ENCODE results near the gene ZNF446.
"Not testable (repeated sequence)": the region's sequence is repeated elsewhere in the genome, so short reads cannot be mapped to it uniquely, and the experiment has no call there.

The ZNF446 gene

DNA sequence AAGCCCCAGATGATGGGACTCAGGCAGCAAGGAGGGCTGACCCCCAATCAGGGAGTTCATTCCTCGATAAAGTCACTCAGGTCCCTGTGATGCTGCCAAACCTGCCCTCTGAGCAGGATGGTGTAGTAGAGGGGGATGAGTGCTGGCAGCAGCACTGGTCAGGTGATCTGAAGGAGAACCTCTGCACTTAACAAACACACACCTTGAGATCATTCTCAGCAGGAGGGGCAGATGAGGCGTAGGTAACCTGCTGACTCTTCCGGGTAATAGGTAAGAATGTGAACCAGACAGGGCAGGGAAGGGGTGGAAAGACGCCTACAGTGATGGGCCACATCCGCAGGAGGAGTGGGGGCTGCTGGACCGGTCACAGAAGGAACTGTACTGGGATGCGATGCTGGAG, 3.2 kb downstream of the ZNF446 start:
- H3K27ac ChIP-seq (ENCODE audit: insufficient read depth, low read length, poor library complexity, severe bottlenecking): no peak overlapping the region
- H3K4me3 ChIP-seq (ENCODE audit: insufficient read depth, low read depth, low read length, poor library complexity, severe bottlenecking): no peak overlapping the region

DNA sequence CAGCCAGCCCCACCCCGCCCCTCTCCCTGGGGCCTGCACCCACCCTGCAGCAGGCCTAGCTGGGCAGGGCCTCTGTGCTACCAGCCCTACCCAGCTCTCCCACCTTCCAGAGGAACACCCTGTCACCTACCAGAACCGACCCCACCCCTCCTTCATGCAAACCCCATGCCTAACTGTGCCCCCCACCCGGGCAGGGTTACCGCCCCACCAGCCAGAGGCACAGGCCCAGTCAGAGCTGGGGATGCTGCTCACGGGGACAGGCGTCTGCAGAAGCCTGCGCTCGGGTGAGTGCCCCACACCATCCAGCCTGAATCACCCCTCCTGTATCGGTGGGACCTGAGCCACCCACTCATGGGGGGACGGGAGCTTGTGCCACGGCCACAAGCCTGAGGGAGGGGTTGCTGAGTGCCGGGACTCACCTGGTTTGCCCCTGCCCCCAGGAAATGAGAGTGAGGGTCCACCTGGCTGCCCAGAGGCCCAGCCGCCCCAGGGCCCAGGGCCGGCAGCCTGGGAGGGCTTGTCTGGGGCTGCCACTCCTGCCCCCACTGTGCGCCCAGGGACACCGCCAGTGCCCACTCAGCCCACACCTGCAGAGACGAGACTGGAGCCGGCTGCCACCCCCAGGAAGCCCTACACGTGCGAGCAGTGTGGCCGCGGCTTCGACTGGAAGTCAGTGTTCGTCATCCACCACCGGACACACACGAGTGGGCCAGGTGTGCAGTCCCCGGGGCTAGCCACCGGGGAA, 3.8 kb downstream of the ZNF446 start:
- no peaks in the 10 kb centered on the region for H3K27me3 ChIP-seq (replicated peaks; ENCODE audit: control insufficient read depth, insufficient read depth, low read length, poor library complexity, severe bottlenecking)

More for the DNA sequence above, 3.2 kb downstream of the ZNF446 start:
- H3K36me3 ChIP-seq (ENCODE audit: control insufficient read depth, insufficient read depth, low read length): no peaks in the 10 kb centered on the region
- no peak for DNase-seq
- H3K9me3 ChIP-seq (ENCODE audit: control insufficient read depth, low read length): no peaks in the 10 kb centered on the region
- no peaks in the 10 kb centered on the region for H3K27me3 ChIP-seq (replicated peaks; ENCODE audit: control insufficient read depth, insufficient read depth, low read length, poor library complexity, severe bottlenecking)
- H3K4me1 ChIP-seq (ENCODE audit: control insufficient read depth, insufficient read depth, low read length, poor library complexity, severe bottlenecking): peaks cover 14% of the 10 kb centered on the region

DNA sequence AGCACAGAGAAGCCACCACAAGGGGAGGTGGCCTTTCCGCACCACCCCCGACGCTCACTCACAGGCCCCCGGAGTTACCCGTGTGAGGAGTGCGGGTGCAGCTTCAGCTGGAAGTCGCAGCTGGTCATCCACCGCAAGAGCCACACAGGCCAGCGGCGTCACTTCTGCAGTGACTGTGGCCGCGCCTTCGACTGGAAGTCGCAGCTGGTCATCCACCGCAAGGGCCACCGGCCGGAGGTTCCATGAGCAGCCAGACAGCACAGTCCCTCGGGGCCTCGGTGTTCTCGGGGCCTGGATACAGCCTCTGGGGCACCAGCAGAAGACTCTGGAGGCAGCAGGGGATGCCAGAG, 4.3 kb downstream of the ZNF446 start:
- Histone ChIP-seq H3K4me3 (ENCODE audit: insufficient read depth, low read depth, low read length, poor library complexity, severe bottlenecking) (no peak overlapping the region), H3K27ac (ENCODE audit: insufficient read depth, low read length, poor library complexity, severe bottlenecking) (no peak overlapping the region), H3K36me3 (ENCODE audit: control insufficient read depth, insufficient read depth, low read length) (no peaks in the 10 kb centered on the region), H3K4me1 (ENCODE audit: control insufficient read depth, insufficient read depth, low read length, poor library complexity, severe bottlenecking) (peaks cover 9% of the 10 kb centered on the region), H3K9me3 (ENCODE audit: control insufficient read depth, low read length) (no peaks in the 10 kb centered on the region), H3K27me3 (replicated peaks; ENCODE audit: control insufficient read depth, insufficient read depth, low read length, poor library complexity, severe bottlenecking) (no peaks in the 10 kb centered on the region)
- no peak for DNase-seq

More for the DNA sequence above, 3.8 kb downstream of the ZNF446 start:
- no peaks in the 10 kb centered on the region for H3K36me3 ChIP-seq (ENCODE audit: control insufficient read depth, insufficient read depth, low read length)
- no peaks in the 10 kb centered on the region for H3K9me3 ChIP-seq (ENCODE audit: control insufficient read depth, low read length)
- H3K4me3 ChIP-seq (ENCODE audit: insufficient read depth, low read depth, low read length, poor library complexity, severe bottlenecking): no peak overlapping the region
- DNase-seq: no peak
- peaks cover 14% of the 10 kb centered on the region for H3K4me1 ChIP-seq (ENCODE audit: control insufficient read depth, insufficient read depth, low read length, poor library complexity, severe bottlenecking)
- H3K27ac ChIP-seq (ENCODE audit: insufficient read depth, low read length, poor library complexity, severe bottlenecking): no peak overlapping the region

DNA sequence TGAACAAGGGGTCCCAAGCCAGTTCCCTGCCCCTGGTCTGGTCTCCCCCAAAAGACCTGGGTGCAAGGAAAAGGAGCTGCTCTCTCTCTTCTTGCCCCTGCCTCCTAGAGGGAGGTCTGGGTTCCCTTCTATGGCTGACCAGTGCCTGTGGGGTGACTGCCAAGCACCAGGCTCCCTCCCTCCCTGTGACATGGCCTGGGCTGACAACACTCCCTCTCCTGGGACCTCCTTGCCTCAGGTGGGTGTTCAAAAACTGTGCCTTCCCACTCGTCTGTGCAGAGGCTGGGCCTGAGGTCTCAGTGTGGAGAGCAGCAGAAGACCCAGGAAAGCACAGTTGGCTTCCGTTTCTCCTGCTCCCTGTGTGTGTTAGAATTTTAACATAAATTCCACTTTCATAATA, 4.7 kb downstream of the ZNF446 start:
- no peak overlapping the region for H3K4me3 ChIP-seq (ENCODE audit: insufficient read depth, low read depth, low read length, poor library complexity, severe bottlenecking)
- DNase-seq: no peak
- H3K4me1 ChIP-seq (ENCODE audit: control insufficient read depth, insufficient read depth, low read length, poor library complexity, severe bottlenecking): peaks cover 8% of the 10 kb centered on the region
- H3K27ac ChIP-seq (ENCODE audit: insufficient read depth, low read length, poor library complexity, severe bottlenecking): no peak overlapping the region
- no peaks in the 10 kb centered on the region for H3K27me3 ChIP-seq (replicated peaks; ENCODE audit: control insufficient read depth, insufficient read depth, low read length, poor library complexity, severe bottlenecking)
- H3K36me3 ChIP-seq (ENCODE audit: control insufficient read depth, insufficient read depth, low read length): no peaks in the 10 kb centered on the region
- H3K9me3 ChIP-seq (ENCODE audit: control insufficient read depth, low read length): no peaks in the 10 kb centered on the region

DNA sequence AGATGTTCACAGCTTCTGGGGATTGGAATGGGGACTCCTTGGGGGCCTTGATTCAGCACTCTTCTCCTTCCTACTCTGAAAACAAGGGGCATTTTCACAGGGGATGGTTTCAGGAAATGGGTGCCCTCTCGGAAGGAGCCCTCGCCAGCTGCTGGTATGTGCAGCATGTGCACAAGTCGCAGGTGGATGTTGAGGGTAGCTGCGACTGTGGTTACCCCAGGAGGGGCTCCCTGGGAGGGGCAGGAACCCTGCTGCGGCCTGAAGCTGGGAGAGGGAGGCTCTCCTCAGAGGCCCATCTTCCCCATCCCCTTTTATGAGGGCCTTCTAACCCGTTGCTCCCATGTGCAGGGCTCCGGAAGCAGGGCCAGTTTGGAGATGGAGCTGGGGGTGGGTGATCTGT, 6.2 kb downstream of the ZNF446 start:
- H3K36me3 ChIP-seq (ENCODE audit: control insufficient read depth, insufficient read depth, low read length): no peaks in the 10 kb centered on the region
- no peak overlapping the region for H3K4me3 ChIP-seq (ENCODE audit: insufficient read depth, low read depth, low read length, poor library complexity, severe bottlenecking)
- no peaks in the 10 kb centered on the region for H3K9me3 ChIP-seq (ENCODE audit: control insufficient read depth, low read length)
- no peaks in the 10 kb centered on the region for H3K4me1 ChIP-seq (ENCODE audit: control insufficient read depth, insufficient read depth, low read length, poor library complexity, severe bottlenecking)
- DNase-seq: no peak
- H3K27ac ChIP-seq (ENCODE audit: insufficient read depth, low read length, poor library complexity, severe bottlenecking): no peak overlapping the region
- no peaks in the 10 kb centered on the region for H3K27me3 ChIP-seq (replicated peaks; ENCODE audit: control insufficient read depth, insufficient read depth, low read length, poor library complexity, severe bottlenecking)

DNA sequence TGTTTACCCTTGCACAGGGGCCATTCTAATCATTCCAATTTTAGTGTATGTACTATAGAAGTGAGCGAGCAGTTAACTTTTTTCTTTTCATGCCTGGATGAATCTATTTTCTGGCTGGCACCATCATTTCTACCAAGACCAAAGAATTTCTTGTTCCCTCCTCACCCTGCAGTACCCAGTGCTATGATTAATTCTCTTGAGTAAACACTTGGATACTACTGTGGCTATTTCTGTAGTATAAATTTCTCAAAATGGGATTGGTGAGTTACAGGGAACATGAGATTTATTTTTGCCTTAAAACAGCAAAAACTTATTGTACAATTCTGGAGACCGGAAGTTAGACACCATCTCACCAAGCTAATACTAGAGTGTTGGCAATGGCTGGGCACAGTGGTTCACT, 7.6 kb downstream of the ZNF446 start:
- Histone ChIP-seq H3K36me3 (ENCODE audit: control insufficient read depth, insufficient read depth, low read length) (no peaks in the 10 kb centered on the region), H3K27me3 (replicated peaks; ENCODE audit: control insufficient read depth, insufficient read depth, low read length, poor library complexity, severe bottlenecking) (no peaks in the 10 kb centered on the region), H3K27ac (ENCODE audit: insufficient read depth, low read length, poor library complexity, severe bottlenecking) (no peak overlapping the region), H3K4me3 (ENCODE audit: insufficient read depth, low read depth, low read length, poor library complexity, severe bottlenecking) (no peak overlapping the region), H3K4me1 (ENCODE audit: control insufficient read depth, insufficient read depth, low read length, poor library complexity, severe bottlenecking) (no peaks in the 10 kb centered on the region), H3K9me3 (ENCODE audit: control insufficient read depth, low read length) (no peaks in the 10 kb centered on the region)
- no peak for DNase-seq

DNA sequence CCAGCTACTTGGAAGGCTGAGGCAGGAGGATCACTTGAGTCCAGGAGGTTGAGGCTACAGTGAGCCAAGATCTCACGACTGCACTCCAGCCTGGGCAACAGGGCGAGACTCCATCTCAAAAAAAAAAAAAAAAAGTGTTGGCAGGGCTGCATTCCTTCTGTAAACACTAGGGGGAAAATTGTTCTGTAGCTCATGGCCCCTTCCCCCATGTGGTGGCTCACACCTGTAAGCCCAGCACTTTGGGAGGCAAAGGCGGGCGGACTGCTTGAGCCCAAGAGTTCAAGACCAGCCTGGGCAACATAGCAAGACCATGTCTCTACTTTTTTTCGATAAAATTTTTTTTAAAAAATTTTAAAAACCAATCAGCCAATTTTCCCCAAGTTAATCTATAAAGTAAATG, 8.2 kb downstream of the ZNF446 start:
- H3K9me3 ChIP-seq (ENCODE audit: control insufficient read depth, low read length); H3K4me1 ChIP-seq (ENCODE audit: control insufficient read depth, insufficient read depth, low read length, poor library complexity, severe bottlenecking); H3K36me3 ChIP-seq (ENCODE audit: control insufficient read depth, insufficient read depth, low read length); H3K4me3 ChIP-seq (ENCODE audit: insufficient read depth, low read depth, low read length, poor library complexity, severe bottlenecking); H3K27ac ChIP-seq (ENCODE audit: insufficient read depth, low read length, poor library complexity, severe bottlenecking); DNase-seq; H3K27me3 ChIP-seq (replicated peaks; ENCODE audit: control insufficient read depth, insufficient read depth, low read length, poor library complexity, severe bottlenecking): not testable (repeated sequence)

DNA sequence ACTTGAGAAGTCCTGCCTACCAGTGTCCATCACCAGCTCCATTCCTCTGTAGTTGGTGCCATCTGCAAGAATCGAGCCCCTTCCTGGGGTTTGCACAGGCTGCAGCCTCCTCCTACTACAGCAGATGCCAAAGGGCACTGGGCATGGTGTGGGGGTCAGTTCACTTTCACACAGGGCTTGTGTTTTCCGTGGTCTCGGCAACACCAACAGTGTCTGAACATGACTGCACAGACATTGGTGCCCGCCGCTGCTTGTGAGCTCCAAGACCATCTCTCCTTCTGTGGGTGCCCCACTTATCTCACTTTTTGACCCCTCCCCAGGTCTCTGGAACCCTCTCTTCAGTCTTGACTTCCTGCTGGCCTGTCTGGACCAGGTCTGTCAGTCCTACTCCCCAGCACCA, 15.2 kb downstream of the ZNF446 start:
- Histone ChIP-seq H3K9me3 (ENCODE audit: control insufficient read depth, low read length) (no peaks in the 10 kb centered on the region), H3K4me1 (ENCODE audit: control insufficient read depth, insufficient read depth, low read length, poor library complexity, severe bottlenecking) (no peaks in the 10 kb centered on the region), H3K27ac (ENCODE audit: insufficient read depth, low read length, poor library complexity, severe bottlenecking) (no peak overlapping the region), H3K36me3 (ENCODE audit: control insufficient read depth, insufficient read depth, low read length) (no peaks in the 10 kb centered on the region), H3K4me3 (ENCODE audit: insufficient read depth, low read depth, low read length, poor library complexity, severe bottlenecking) (no peak overlapping the region), H3K27me3 (replicated peaks; ENCODE audit: control insufficient read depth, insufficient read depth, low read length, poor library complexity, severe bottlenecking) (no peaks in the 10 kb centered on the region)
- no peak for DNase-seq

DNA sequence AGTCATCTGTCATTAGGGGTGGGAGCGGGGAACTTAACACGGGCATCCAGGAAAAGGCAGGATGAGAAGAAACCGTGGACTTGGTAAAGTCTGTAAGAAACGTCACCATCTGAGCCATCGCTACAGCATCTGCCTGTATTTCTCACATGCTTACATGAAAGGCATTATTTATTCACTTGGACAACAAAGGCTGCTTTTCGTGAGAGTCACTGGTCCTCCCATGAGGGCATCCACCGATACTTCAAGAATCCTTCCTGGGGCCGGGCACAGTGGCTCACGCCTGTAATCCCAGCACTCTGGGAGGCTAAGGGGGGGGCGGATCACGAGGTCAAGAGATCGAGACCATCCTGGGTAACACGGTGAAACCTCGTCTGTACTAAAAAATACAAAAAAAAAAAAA, 16.1 kb downstream of the ZNF446 start:
- no peak overlapping the region for H3K4me3 ChIP-seq (ENCODE audit: insufficient read depth, low read depth, low read length, poor library complexity, severe bottlenecking)
- no peaks in the 10 kb centered on the region for H3K4me1 ChIP-seq (ENCODE audit: control insufficient read depth, insufficient read depth, low read length, poor library complexity, severe bottlenecking)
- no peaks in the 10 kb centered on the region for H3K9me3 ChIP-seq (ENCODE audit: control insufficient read depth, low read length)
- H3K36me3 ChIP-seq (ENCODE audit: control insufficient read depth, insufficient read depth, low read length): no peaks in the 10 kb centered on the region
- DNase-seq: no peak
- H3K27ac ChIP-seq (ENCODE audit: insufficient read depth, low read length, poor library complexity, severe bottlenecking): no peak overlapping the region
- H3K27me3 ChIP-seq (replicated peaks; ENCODE audit: control insufficient read depth, insufficient read depth, low read length, poor library complexity, severe bottlenecking): no peaks in the 10 kb centered on the region

DNA sequence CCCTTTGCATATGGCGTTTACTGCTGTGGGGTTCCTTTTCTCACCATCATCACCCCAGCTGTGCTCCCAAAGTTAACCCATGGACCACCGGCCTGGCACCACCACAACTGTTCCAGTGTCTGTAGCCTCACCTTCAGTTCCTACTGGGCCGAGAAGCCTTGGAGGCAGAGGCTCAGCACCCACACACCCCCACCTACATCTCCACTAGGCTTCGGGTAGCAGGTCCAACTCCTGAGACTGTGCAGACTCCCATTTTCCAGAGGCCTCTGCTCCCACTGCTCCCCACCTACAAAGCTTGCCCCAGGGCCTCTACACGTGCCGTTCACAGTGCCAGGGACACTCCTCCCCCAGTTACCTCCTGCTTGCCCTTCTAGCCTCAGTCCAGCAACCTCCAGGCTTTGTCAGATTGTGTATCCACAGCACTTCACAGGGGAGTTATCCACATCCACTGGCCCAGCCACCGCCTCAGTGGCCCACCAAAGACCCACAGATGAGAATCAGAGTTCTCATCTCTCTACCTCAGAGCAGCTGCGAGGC, 21.6 kb downstream of the ZNF446 start:
- no peak overlapping the region for H3K4me3 ChIP-seq (ENCODE audit: insufficient read depth, low read depth, low read length, poor library complexity, severe bottlenecking)
- no peak for DNase-seq
- H3K9me3 ChIP-seq (ENCODE audit: control insufficient read depth, low read length): no peaks in the 10 kb centered on the region
- H3K4me1 ChIP-seq (ENCODE audit: control insufficient read depth, insufficient read depth, low read length, poor library complexity, severe bottlenecking): peaks cover 12% of the 10 kb centered on the region
- no peaks in the 10 kb centered on the region for H3K36me3 ChIP-seq (ENCODE audit: control insufficient read depth, insufficient read depth, low read length)
- no peak overlapping the region for H3K27ac ChIP-seq (ENCODE audit: insufficient read depth, low read length, poor library complexity, severe bottlenecking)
- H3K27me3 ChIP-seq (replicated peaks; ENCODE audit: control insufficient read depth, insufficient read depth, low read length, poor library complexity, severe bottlenecking): no peaks in the 10 kb centered on the region

Measured in effector memory CD4-positive, alpha-beta T cell (primary cell).